Natural killer cell (primary cell): Measurements from ENCODE around the gene MT1B. TPM values are rescaled to one million over a fixed set of nuclear protein-coding genes. Genes with fewer than 3 reads are reported as not detected.

Experiments used
- ATAC-seq, 3 donors: fragments of 150-1000 bp in 2 of 3; fragments of 200-7000 bp in 1 of 3; cut with Tn5 transposase; 1 replicate in 1 of 3; 2 replicates in 2 of 3; pipeline ENCODE4 v1.10.0; 2021; ENCODE audit warnings: mild to moderate bottlenecking in 2 of 3, moderate library complexity in 2 of 3
- DNase-seq, 2 donors: peaks; one replicate each; pipeline versions ENCODE4 v3.0.0 to v3.0.0-alpha.2; 2013 to 2021; ENCODE audit warnings: mixed read lengths in 1 of 2
- H3K27ac ChIP-seq: one replicate; pipeline ENCODE4 v1.5.1; 2013; ENCODE audit warnings: mild to moderate bottlenecking, low read length
- H3K27me3 ChIP-seq: one replicate; pipeline ENCODE4 v1.6.1; 2013; ENCODE audit warnings: low read length; ENCODE audit not compliant: control insufficient read depth, insufficient read depth
- H3K36me3 ChIP-seq: one replicate; pipeline ENCODE4 v1.6.1; 2013; ENCODE audit warnings: low read length; ENCODE audit not compliant: control insufficient read depth, insufficient read depth
- H3K4me1 ChIP-seq: one replicate; pipeline ENCODE4 v1.6.1; 2013; ENCODE audit warnings: low read length; ENCODE audit not compliant: control insufficient read depth, insufficient read depth
- H3K4me3 ChIP-seq: one replicate; pipeline ENCODE4 v1.5.1; 2013; ENCODE audit warnings: low read length
- H3K9me3 ChIP-seq: one replicate; pipeline ENCODE4 v1.6.1; 2013; ENCODE audit warnings: low read length; ENCODE audit not compliant: control insufficient read depth, insufficient read depth
- H3K27ac Mint-ChIP-seq, 2 donors: one replicate each; pipeline ENCODE4 v1.8.0; 2022; ENCODE audit warnings: mild to moderate bottlenecking in 2 of 2, mixed read lengths in 2 of 2, moderate library complexity in 1 of 2
- H3K27me3 Mint-ChIP-seq, 2 donors: one replicate each; pipeline ENCODE4 v1.8.0; 2022; ENCODE audit warnings: low read depth in 2 of 2, mixed read lengths in 2 of 2
- H3K36me3 Mint-ChIP-seq: one replicate; pipeline ENCODE4 v1.8.0; 2022; ENCODE audit warnings: mixed read lengths
- H3K4me1 Mint-ChIP-seq, 2 donors: one replicate each; pipeline ENCODE4 v1.8.0; 2022; ENCODE audit warnings: mixed read lengths in 2 of 2
- H3K4me3 Mint-ChIP-seq: one replicate; pipeline ENCODE4 v1.8.0; 2022; ENCODE audit warnings: mild to moderate bottlenecking, moderate library complexity, mixed read lengths
- H3K9me3 Mint-ChIP-seq, 2 donors: one replicate each; pipeline ENCODE4 v1.8.0; 2022; ENCODE audit warnings: mixed read lengths in 2 of 2
- WGBS: methylation state at CpG from one replicate; pipeline ENCODE4 v1.1.7; 2013; ENCODE audit warnings: missing lambda C conversion rate; ENCODE audit not compliant: insufficient coverage; 5-methylcytosine and 5-hydroxymethylcytosine counted together
- intact Hi-C: fragments of 100-400 bp; cut with micrococcal nuclease; formaldehyde crosslinking; loops from one replicate; pipeline ENCODE4 v1.14.2; 2022
- total RNA-seq, 4 donors: library from RNA; stranded (reverse); fragments of 120-200 nt in 1 of 4; gene quantifications; one replicate each; pipeline versions ENCODE4 v1.2.3 to v1.2.4, GENCODE V29; 2013 to 2022
- TF ChIP-seq, protein P1 (sequence below): fragments of 200-600 bp; IDR thresholded peaks from one replicate; pipeline ENCODE4 v1.8.0; 2022; ENCODE audit warnings: antibody characterized with exemption

MT1B gene
- total RNA-seq = not detected
- total RNA-seq (2013) = not detected

DNA sequence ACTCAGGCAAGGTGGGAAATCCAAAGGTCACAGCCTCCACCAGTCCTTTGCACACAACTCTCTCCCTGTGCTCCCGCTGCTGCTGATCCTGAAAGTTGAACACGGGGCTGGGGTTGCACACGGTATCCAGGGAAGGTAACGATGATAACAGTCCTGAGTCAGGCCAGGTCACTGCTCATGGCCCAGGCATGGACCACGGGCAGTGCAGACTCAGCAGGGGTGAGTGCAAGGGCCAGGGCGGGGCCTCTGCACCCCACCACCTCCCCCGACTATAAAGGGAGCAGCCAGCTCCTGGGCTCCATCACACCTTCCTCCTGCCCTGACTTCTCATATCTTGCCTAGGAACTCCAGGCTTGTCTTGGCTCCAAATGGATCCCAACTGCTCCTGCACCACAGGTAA is at the start of gene MT1B:
Gene MT1B (plus strand): TSS at position 301 of the 400 bp plus-strand sequence. CDS start 68 bp downstream, at position 369.
- peaks cover 25 to 32% of the 10 kb centered on the region in 2 donors for H3K27me3 Mint-ChIP-seq
- peaks cover 3% of the 10 kb centered on the region for H3K27me3 ChIP-seq
- 76% methylated on average over 7 of the region's 7 CpGs for WGBS
- no peak within 1 kb of the TSS for H3K27ac Mint-ChIP-seq
- H3K9me3 ChIP-seq = no peaks in the 10 kb centered on the region
- H3K4me1 ChIP-seq = no peaks in the 10 kb centered on the region
- TF ChIP-seq, protein P1, sequence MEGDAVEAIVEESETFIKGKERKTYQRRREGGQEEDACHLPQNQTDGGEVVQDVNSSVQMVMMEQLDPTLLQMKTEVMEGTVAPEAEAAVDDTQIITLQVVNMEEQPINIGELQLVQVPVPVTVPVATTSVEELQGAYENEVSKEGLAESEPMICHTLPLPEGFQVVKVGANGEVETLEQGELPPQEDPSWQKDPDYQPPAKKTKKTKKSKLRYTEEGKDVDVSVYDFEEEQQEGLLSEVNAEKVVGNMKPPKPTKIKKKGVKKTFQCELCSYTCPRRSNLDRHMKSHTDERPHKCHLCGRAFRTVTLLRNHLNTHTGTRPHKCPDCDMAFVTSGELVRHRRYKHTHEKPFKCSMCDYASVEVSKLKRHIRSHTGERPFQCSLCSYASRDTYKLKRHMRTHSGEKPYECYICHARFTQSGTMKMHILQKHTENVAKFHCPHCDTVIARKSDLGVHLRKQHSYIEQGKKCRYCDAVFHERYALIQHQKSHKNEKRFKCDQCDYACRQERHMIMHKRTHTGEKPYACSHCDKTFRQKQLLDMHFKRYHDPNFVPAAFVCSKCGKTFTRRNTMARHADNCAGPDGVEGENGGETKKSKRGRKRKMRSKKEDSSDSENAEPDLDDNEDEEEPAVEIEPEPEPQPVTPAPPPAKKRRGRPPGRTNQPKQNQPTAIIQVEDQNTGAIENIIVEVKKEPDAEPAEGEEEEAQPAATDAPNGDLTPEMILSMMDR = no peak
- no peaks in the 10 kb centered on the region for H3K36me3 Mint-ChIP-seq
- H3K9me3 Mint-ChIP-seq = no peaks in the 10 kb centered on the region
- DNase-seq (no peak), ATAC-seq (no peak)
- intact Hi-C loops = no loop called here
- no peak within 1 kb of the TSS for H3K27ac ChIP-seq
- no peak within 1 kb of the TSS for H3K4me3 Mint-ChIP-seq
- H3K4me1 Mint-ChIP-seq = no peaks in the 10 kb centered on the region
- no peaks in the 10 kb centered on the region for H3K36me3 ChIP-seq
- H3K4me3 ChIP-seq = no peak within 1 kb of the TSS

DNA sequence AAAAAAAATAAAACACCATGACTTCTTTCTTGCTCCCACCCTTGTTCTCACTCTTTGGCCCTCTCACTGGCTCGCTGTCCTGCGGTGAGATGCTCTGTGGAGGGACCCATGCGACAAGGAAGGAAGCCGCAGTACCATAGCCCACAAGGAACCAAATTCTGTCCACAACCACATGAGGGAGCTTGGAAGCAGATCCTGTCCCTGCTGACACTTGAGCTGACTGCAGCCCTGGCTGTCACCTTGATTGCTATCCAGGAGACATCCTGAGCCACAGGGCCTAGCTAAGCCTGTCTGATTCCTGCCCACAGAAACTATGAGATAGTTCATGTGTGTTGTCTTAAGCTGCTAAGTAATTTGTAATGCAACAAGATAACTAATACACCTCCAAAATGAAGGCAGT is 48.1 kb upstream of the MT1B start:
- intact Hi-C loops = no loop called here
- ATAC-seq = no peak
- Histone ChIP-seq H3K27ac (no peak overlapping the region), H3K4me1 (peaks cover 18% of the 10 kb centered on the region), H3K27me3 (no peaks in the 10 kb centered on the region), H3K36me3 (no peaks in the 10 kb centered on the region), H3K9me3 (no peaks in the 10 kb centered on the region), H3K4me3 (no peak overlapping the region)
- Mint-ChIP-seq H3K27me3 (peaks cover 17% of the 10 kb centered on the region in 2 donors), H3K36me3 (no peaks in the 10 kb centered on the region), H3K9me3 (no peaks in the 10 kb centered on the region), H3K4me3 (no peak overlapping the region), H3K4me1 (peaks cover 20 to 28% of the 10 kb centered on the region in 2 donors), H3K27ac (no peak overlapping the region)
- TF ChIP-seq, protein P1 = no peak
- DNase-seq = peak in 1 of 2 donors; percentile 59
- 28% methylated on average over 4 of the region's 4 CpGs for WGBS

DNA sequence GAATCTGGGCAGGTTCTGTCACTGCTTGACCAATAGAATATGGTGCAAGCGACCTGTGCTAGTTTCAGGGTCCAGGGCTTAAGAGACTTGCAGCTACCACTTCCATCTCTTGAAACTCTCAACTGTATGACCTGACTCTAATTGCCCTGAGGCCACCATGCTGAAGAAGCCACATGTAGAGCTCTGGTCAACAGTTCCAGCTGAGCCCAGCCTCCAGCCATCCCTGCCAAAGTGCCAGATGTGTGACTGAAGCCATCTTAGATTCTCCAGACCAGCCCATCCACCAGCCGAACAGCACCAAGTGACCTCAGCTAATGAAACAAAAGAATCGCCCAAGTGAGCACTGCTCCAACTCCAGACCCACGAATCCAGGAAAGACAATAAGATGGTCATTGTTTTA is 46.7 kb upstream of the MT1B start:
- H3K9me3 Mint-ChIP-seq = no peaks in the 10 kb centered on the region
- H3K36me3 Mint-ChIP-seq = no peaks in the 10 kb centered on the region
- peaks cover 34 to 42% of the 10 kb centered on the region in 2 donors for H3K4me1 Mint-ChIP-seq
- no peaks in the 10 kb centered on the region for H3K9me3 ChIP-seq
- H3K4me3 Mint-ChIP-seq = no peak overlapping the region
- no peak for ATAC-seq
- TF ChIP-seq, protein P1 = no peak
- intact Hi-C loops = no loop called here
- H3K4me1 ChIP-seq = peaks cover 32% of the 10 kb centered on the region
- no peak for DNase-seq
- peak overlapping the region in 1 of 2 donors; percentile 32 for H3K27ac Mint-ChIP-seq
- H3K36me3 ChIP-seq = no peaks in the 10 kb centered on the region
- H3K4me3 ChIP-seq = no peak overlapping the region
- peaks cover 14 to 17% of the 10 kb centered on the region in 2 donors for H3K27me3 Mint-ChIP-seq
- no peaks in the 10 kb centered on the region for H3K27me3 ChIP-seq
- H3K27ac ChIP-seq = no peak overlapping the region
- 96% methylated on average over 4 of the region's 4 CpGs for WGBS

DNA sequence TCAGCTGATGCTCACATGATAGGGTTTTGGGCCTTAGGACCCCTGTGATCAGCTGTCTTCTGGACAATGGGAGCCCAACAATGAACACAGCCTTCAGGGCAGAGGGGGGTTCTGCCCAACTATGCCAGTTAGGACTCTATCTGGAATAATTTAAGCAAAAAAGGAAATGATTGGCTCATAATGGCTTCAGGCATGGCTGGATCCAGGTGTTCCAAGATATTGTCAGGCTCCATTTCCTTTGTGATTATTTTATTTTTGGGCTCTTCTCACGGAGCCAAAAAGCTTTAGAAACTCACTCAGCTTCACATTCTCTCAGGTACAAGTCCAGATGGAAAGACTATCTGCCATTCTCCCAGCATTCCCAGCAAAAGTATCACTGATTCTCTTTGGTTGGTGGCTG is 46.2 kb upstream of the MT1B start:
- WGBS = 100% methylated on average over 1 of the region's 1 CpG
- Mint-ChIP-seq H3K27ac (peak overlapping the region; percentile 89 to 96), H3K36me3 (no peaks in the 10 kb centered on the region), H3K27me3 (peaks cover 9 to 12% of the 10 kb centered on the region in 2 donors), H3K4me1 (peaks cover 39 to 43% of the 10 kb centered on the region in 2 donors), H3K4me3 (no peak overlapping the region), H3K9me3 (no peaks in the 10 kb centered on the region)
- Histone ChIP-seq H3K4me1 (peaks cover 37% of the 10 kb centered on the region), H3K27me3 (no peaks in the 10 kb centered on the region), H3K36me3 (no peaks in the 10 kb centered on the region), H3K9me3 (no peaks in the 10 kb centered on the region), H3K4me3 (no peak overlapping the region), H3K27ac (no peak overlapping the region)
- TF ChIP-seq, protein P1 = no peak
- no peak for ATAC-seq
- intact Hi-C loops = no loop called here
- no peak for DNase-seq
